ENCODE data around the gene IFT80.
"Not testable (repeated sequence)": the region's sequence is repeated elsewhere in the genome, so short reads cannot be mapped to it uniquely, and the experiment has no call there.

Gene IFT80

DNA sequence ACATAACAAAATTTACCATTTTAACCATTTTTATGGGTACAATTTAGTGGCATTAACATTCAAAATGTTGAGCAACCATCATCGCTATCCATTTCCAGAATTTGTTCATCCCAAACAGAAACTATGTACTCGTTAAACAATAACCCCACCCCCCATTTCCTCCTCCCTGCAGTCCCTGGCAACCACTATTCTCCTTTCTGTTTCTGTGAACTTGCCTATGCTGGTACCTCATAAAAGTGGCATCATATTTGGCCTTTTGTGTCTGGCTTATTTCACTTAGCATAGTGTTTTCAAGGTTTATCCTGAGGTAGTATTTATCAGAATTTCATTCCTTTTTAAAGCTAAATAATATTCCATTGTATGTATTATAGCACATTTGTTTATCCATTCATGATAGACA is 141.4 kb downstream of the IFT80 start:
- DNase-seq = no peak

DNA sequence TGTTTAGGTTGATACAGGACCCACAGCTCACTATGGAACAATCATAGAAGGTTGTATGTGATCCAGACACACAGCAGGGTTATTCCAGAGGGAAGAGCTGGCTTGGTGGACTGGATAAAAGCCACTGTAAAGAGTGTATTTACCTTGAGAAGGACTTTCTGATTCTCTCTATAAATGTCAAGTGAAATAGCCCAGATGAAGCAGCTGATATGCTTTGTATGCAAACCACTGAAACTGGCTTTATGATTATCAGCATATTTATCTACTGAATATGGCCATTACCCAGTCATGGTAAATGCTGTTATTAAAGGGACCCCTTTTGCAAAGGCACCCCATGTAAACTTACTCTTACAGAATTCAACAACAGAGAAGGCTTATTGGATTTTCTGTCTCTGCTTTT is 145.7 kb downstream of the IFT80 start:
- no peak for DNase-seq

DNA sequence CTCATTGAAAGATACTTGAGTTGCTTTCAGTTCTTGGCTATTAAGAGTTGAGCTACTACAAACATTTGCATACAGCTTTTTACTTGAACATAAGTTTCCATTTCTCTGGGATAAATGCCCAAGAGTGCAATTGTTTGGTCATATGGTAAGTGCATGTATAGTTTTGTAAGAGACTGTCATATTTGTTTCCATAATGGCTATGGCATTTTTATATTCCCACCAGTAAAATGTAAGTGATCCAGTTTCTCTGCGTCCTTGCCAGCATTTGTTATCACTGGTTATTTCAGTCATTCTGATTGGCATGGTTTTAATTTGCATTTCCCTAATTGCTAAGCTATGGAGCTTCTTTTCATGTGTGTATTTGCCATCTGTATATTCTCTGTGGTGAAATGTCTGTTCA is 151.3 kb downstream of the IFT80 start:
- DNase-seq = no peak

DNA sequence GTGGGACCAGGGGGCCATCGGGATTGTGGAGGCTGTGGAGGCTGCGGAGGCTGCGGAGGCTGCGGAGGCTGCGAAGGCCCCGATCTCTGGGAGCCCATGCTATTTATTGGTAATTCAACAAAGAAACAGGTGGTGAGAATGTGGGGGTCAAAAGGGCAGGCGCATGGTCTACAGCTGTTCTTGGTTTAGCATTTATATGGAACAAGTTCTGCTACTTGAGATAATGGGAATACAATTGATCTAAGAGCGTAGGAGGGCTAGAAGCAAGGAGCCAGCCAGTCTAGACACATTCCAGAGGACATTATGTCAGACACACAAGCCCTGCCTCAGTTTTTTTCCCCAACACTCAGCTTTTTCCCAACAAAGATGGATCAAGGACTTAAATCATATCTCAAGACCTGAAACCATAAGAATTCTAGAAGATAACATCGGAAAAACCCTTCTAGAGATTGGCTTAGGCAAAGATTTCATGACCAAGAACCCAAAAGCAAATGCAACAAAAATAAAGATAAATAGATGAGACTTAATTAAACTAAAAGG is 153.7 kb downstream of the IFT80 start:
- DNase-seq = no peak

DNA sequence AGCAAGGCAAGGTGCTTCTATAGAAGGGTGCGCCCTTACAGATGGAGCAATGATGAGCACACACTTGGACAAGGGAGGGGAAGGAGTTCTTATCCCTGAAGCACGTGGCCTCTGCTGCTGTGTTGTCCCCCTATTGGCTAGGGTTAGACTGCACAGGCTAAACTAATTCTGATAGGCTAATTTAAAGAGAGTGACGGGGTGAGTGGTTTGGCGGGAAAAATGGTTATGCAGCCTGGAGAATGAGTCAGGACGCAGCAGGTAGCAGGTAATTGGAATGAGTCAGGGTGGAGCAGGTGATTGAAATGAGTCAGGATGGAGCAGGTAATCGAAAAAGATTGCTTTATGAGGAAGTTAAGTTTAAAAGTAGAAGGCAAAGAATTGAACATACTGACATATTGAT is 158.3 kb downstream of the IFT80 start:
- DNase-seq = not testable (repeated sequence)

DNA sequence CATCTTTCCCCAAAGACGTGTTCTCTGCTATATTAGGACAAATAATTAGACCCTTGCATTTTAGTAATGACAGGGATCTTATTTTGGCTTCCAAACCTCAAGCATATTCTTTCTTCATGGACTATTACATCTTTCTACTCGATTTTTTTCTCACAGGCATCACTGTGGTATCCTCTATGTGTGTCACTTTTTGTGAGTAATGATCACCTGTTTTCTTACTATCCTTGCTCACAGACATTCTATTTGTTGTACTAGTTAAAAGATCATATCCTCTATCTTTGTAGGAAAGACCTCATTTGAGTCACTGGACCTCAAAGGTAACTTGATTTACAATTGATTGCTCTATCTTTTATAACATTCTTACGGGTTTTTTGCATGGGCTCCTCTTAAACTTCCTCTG is 167.0 kb downstream of the IFT80 start:
- no peak for DNase-seq

DNA sequence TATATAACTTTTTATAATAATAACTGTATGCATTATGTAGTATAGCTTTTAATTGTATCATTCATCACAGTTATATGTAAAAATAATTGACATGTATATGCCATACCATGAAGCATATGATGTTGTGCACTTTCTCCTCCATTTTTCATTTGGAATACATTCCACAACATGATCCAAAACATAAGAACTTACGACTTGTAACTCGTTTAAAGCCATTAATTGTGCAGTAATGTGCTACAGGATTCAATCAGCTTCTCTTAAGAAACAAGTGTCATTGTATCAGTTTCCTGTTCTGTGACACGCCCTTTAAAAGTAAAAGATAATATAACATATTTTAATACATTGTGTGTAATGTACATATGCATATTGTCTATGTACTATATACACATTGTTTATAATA is 171.6 kb downstream of the IFT80 start:
- no peak for DNase-seq

DNA sequence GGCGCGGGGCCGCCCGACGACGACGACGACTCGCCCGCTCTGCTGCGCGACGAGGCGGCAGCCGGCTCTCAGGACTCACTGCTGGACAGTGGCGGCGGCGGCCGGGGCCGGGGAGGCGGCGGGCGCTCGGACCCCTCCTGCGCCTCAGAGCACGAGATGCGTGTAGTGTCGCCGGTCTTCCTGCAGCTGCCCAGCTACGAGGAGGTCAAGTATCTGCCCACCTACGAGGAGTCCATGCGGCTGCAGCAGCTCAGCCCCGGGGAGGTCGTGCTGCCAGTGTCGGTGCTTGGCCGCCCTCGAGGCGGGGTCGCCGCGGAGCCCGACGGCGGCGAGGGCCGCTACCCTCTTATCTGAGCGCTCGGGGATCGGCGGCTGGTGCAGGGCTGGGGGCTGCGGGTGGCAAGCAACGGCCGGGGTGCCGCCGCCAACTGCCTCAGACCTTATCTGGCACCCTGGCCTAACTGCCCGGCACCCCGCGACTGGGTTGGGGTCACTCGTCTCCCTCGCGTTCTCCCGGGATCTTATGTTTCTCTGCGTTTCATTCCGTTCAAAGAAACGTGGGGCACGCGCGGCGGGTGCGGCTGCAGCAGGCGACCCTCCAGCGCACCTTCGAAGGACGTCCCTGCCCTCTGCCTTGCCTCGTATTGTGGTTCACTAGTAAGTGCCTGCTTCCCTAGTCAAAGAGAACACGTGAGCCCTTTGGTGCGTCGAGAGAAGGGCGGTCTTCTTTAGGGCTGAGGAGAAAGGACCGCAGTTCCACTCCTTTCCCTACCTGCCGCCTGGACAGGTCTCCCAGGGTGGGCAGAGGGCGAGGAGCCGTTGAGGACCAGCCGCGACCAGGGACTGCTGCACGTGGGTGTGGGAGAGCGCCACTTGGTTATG is 172.8 kb downstream of the IFT80 start:
- DNase-seq = no peak

DNA sequence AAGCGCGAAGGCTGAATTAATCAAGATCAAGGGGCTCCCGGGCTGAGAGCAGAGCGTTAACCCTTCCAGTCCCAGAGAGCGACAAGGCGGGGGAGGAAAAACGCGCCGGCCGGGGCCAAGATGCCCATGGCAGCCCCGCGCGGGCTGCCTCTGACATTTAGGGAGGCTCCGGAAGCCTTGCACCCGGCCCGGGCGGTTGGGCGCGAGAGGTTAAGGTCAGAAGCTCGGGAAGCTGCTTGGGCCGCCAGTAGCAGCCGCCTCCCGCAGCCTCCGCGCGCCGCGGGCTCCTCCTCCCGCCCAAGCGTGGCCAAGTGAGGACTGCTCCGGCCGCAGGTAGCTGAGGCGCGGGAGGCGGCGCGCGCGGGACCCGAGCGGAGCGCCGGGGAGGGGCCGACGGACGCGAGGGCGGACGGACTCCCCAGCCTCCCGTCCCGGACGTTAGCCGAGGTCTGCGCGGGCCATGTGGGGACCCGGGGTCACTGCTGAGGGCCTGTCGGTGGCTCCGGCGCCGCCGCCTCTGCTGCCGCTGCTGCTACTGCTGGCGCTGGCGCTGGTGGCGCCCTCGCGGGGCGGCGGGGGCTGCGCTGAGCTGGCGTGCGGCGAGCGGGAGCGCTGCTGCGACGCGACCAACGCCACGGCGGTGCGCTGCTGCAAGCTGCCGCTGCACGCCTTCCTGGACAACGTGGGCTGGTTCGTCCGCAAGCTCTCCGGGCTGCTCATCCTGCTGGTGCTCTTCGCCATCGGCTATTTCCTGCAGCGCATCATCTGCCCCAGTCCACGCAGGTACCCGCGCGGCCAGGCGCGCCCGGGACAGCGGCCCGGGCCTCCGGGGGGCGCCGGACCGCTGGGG is 173.6 kb downstream of the IFT80 start, which contains the start of gene C3orf80:
Gene C3orf80, plus strand, starts transcription at position 247 of the 850 bp plus-strand sequence. Its CDS starts 214 bp downstream, at position 461.
- peak; percentile 18 for DNase-seq

DNA sequence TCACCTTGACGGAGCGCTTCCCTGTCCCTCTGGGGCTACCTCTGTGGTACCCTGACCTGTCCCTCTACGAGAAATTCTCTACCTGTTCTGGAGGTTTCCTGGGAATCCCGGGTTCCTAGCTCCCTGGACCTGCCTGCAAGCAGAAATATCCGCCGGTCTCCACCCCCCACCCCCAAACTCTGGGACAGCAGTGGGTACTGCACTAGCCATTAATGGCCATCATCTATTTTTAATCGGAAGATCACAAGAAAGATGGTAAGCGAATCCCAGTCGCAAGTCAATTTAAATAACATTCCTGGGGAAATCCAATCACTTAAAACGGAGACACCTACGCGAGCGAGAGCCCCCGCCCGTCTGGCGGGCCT is 174.2 kb downstream of the IFT80 start:
- DNase-seq = no peak

DNA sequence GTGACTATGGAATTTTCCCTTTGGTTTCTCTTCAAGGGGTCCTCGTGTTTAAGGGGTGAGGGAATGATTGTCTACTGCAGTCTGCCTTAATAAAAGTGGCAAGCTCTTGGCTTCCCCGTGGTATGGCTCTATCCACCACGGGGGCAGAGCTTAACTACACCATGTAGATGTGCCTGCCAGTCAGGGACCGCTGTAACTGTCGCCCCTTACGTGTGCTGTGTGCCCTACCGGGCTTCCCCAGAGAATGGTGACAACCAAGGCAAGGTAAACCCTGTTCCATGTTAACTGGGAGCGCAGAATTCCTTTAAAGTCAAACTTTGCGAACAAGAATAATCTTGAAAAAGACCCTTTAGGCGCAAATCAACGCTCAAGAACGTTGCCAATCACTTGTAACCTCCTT is 174.8 kb downstream of the IFT80 start:
- DNase-seq = no peak

DNA sequence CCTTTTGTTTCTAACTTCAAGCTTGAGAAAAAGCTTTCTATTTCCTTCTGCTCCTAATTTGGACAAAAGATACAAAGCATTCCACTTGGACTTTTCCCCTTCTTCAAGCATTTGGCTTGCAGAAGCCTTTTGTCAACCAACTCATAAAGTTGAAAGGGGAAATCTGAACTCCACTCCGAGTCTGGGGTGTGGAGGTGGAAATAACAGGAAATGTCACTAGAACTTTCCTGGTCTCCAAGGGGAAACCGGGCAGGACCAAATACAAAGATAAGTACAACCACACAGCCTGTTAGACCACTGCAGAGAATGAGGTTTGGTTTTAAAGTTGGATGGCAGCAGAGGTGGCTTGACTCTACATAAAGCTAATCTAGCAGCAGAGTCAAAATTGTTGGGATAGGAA is 178.0 kb downstream of the IFT80 start:
- DNase-seq = no peak

DNA sequence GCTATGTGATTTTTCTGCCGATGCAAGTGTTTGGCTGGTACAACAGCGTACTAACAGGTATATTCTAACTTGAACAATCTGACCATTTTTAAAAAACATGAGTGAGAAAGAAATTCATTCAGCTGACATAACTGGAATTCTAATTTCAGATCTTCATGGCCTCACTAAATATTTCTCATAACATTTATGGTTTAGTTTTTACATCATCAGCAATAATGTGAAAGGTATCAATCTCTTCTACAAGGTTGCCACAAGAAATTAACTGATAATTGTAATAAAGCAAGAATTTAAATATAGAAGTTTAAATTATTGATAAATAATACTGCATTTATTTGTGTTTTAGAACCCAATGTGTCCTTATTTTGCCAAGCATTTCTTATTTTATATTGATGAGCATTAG is 179.0 kb downstream of the IFT80 start:
- DNase-seq = no peak

DNA sequence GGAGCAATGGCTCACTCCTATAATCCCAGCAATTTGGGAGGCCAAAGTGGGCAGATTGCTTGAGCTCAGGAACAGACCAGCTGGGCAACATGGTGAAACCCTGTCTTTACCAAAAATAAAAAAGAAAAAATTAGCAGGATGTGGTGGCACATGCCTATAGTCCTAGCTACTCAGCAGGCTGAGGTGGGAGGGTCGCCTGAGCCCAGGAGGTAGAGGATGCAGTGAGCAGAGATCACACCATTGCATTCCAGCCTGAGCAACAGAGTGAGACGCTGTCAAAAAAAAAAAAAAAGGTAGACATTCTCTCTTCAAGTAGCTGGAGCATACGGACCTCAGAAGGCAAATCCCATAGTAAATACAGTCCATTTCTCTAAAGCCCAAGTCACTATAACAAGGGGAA is 180.9 kb downstream of the IFT80 start:
- no peak for DNase-seq

DNA sequence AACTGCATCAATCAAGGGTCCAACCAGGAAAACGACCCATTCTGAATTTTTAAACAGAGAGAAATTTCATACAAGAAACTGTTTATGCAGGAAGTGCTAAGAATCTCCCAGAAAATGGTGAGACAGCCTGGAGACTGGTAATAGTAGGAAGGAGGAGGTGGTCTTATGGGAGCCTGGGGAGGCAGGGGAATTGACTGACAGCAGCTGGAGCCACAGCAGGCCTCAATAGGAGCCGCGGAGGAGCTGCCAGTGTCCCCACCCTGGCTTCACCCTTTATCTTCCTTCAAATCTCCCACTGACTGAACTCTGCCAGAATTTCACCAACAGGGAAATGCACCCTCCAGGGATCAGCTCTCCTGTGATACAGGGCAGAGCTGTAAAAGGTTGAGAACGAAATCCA is 181.3 kb downstream of the IFT80 start:
- no peak for DNase-seq

DNA sequence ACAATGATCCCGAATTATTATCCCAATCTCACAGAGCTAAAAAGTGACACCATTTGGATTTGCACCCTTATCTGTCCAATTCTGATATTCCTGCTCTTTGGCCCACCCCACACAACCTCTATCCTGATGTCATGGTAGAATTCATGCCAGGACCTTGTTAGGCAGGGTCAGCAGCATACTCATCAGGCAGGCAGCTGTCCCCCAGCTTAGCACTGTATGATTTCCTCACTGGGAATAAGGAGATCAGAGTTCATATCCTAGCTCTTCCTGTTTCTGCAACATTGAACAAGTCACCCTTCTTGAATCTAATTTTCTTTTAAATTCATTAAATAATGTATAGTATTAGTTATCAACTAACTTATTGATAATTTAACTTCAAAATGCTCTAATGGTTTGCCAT is 185.8 kb downstream of the IFT80 start:
- DNase-seq = no peak

DNA sequence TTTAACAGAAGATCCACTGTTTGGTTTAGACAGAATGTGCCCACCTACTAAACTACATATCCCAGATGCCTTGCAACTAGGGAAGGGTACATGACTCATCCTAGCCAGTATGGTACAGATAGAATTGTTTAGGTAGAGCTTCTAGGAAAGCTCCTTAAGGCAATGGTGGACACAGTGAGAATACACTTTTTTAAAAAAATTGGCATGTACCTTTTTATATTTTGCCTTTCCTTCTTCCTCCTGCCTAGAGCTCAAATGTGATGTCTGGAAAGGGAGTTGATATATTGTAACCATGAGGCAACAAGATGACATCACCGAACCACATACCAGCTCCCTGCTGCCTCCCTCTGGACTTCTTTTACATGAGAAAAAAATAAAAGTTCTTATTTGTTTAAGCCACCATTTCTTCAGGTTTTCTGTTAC is 188.2 kb downstream of the IFT80 start:
- DNase-seq = no peak

DNA sequence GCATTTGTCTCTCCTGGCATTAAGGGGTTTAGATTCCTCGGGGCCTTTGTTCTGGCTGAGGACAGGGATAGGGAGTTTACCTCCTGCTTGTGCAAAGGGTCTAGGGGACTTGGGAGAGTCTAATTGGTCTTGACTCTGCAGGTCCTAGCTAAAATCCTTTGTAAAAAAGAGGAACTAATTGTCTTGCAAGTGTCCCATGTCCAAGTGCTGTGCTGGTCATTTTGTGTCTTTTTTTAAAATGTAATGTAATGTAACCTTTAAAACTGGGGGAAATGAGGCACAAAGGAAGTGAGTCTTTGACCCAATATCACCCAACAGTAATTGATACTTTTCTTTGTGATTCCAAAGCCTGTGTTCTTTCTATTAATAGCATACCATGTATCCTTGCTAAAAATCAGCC is 188.7 kb downstream of the IFT80 start:
- no peak for DNase-seq
